ENCODE results near the gene SUGP1.

The SUGP1 gene

GRCh38 chr19:19349365-19349764 lies 29.1 kb upstream of the SUGP1 start:
- TF ChIP-seq CTCF (IDR thresholded peaks at IDR 0.05; ENCODE audit: insufficient read depth, low read depth, low read length, missing control alignments): no peak
- H3K4me3 ChIP-seq (ENCODE audit: low read depth, low read length): no peak overlapping the region
- DNase-seq (ENCODE audit: low read depth): no peak

GRCh38 chr19:19348266-19348665 lies 28.0 kb upstream of the SUGP1 start:
- TF ChIP-seq CTCF (IDR thresholded peaks at IDR 0.05; ENCODE audit: insufficient read depth, low read depth, low read length, missing control alignments): no peak
- DNase-seq (ENCODE audit: low read depth): no peak
- no peak overlapping the region for H3K4me3 ChIP-seq (ENCODE audit: low read depth, low read length)

- DNase-seq (ENCODE audit: low read depth): no peak
- no peak for TF ChIP-seq CTCF (IDR thresholded peaks at IDR 0.05; ENCODE audit: insufficient read depth, low read depth, low read length, missing control alignments)
- no peak overlapping the region for H3K4me3 ChIP-seq (ENCODE audit: low read depth, low read length)
Observed at GRCh38 chr19:19347401-19348110, 27.2 kb upstream of the SUGP1 start.

GRCh38 chr19:19345970-19346369 lies 25.7 kb upstream of the SUGP1 start:
- no peak for TF ChIP-seq CTCF (IDR thresholded peaks at IDR 0.05; ENCODE audit: insufficient read depth, low read depth, low read length, missing control alignments)
- H3K4me3 ChIP-seq (ENCODE audit: low read depth, low read length): no peak overlapping the region
- no peak for DNase-seq (ENCODE audit: low read depth)

- DNase-seq (ENCODE audit: low read depth): no peak
- no peak overlapping the region for H3K4me3 ChIP-seq (ENCODE audit: low read depth, low read length)
- no peak for TF ChIP-seq CTCF (IDR thresholded peaks at IDR 0.05; ENCODE audit: insufficient read depth, low read depth, low read length, missing control alignments)
Observed at GRCh38 chr19:19345232-19345631, 24.9 kb upstream of the SUGP1 start.

GRCh38 chr19:19343762-19344161 lies 23.5 kb upstream of the SUGP1 start:
- DNase-seq (ENCODE audit: low read depth): no peak
- H3K4me3 ChIP-seq (ENCODE audit: low read depth, low read length): no peak overlapping the region
- no peak for TF ChIP-seq CTCF (IDR thresholded peaks at IDR 0.05; ENCODE audit: insufficient read depth, low read depth, low read length, missing control alignments)

- no peak overlapping the region for H3K4me3 ChIP-seq (ENCODE audit: low read depth, low read length)
- no peak for TF ChIP-seq CTCF (IDR thresholded peaks at IDR 0.05; ENCODE audit: insufficient read depth, low read depth, low read length, missing control alignments)
- DNase-seq (ENCODE audit: low read depth): no peak
Observed at GRCh38 chr19:19343016-19343362, 22.7 kb upstream of the SUGP1 start.
